ENCODE measurements around the gene C5orf34. TPM values are rescaled to one million over a fixed set of nuclear protein-coding genes. Genes with fewer than 3 reads are reported as not detected.
"Not testable (repeated sequence)": the region's sequence is repeated elsewhere in the genome, so short reads cannot be mapped to it uniquely, and the experiment has no call there.

The C5orf34 gene
- total and polyA plus RNA-seq, 9 donors: 0.48 to 3.8 (median 1.2) TPM

DNA sequence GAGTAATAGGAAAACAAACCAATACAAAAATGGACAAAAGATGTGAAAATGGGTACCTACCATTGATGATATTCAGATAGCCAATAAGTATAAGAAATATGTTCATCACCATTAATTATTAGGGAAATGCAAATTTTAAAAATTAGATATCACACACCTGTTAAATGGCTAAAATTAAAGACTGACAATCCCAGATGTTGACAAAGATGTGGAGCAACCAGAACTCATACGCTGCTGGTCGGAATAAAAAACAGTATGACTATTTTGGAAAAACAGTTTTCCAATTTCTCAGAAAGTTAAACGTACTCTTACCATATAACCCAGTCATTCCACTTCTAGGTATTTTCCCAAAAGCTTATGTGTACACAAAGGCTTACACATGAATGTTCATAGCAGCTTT is 58.4 kb downstream of the C5orf34 start:
- DNase-seq: no peak
- H3K36me3 ChIP-seq: no peaks in the 10 kb centered on the region
- 97 to 98% (median 98%) methylated on average over 3 of the region's 3 CpGs for WGBS, 3 donors
- H3K27ac ChIP-seq: no peak overlapping the region
- H3K9me3 ChIP-seq: no peaks in the 10 kb centered on the region
- intact Hi-C loops (cut with DNase I): no loop called here
- H3K4me3 ChIP-seq: no peak overlapping the region
- TF ChIP-seq, protein P1, sequence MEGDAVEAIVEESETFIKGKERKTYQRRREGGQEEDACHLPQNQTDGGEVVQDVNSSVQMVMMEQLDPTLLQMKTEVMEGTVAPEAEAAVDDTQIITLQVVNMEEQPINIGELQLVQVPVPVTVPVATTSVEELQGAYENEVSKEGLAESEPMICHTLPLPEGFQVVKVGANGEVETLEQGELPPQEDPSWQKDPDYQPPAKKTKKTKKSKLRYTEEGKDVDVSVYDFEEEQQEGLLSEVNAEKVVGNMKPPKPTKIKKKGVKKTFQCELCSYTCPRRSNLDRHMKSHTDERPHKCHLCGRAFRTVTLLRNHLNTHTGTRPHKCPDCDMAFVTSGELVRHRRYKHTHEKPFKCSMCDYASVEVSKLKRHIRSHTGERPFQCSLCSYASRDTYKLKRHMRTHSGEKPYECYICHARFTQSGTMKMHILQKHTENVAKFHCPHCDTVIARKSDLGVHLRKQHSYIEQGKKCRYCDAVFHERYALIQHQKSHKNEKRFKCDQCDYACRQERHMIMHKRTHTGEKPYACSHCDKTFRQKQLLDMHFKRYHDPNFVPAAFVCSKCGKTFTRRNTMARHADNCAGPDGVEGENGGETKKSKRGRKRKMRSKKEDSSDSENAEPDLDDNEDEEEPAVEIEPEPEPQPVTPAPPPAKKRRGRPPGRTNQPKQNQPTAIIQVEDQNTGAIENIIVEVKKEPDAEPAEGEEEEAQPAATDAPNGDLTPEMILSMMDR (IDR thresholded peaks at IDR 0.05): no peak
- TF ChIP-seq POLR2A (IDR thresholded peaks at IDR 0.05) (no peak), EP300 (IDR thresholded peaks at IDR 0.05) (no peak)
- no peaks in the 10 kb centered on the region for H3K27me3 ChIP-seq
- no peaks in the 10 kb centered on the region for H3K4me1 ChIP-seq (ENCODE audit: insufficient read depth)

DNA sequence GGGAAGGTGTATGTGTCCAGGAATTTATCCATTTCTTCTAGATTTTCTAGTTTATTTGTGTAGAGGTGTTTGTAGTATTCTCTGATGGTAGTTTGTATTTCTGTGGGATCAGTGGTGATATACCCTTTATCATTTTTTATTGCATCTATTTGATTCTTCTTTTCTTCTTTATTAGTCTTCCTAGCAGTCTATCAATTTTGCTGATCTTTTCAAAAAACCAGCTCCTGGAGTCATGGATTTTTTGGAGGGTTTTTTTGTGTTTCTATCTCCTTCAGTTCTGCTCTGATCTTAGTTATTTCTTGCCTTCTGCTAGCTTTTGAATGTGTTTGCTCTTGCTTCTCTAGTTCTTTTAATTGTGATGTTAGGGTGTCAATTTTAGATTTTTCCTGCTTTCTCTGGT is 73.4 kb downstream of the C5orf34 start:
- peaks cover 0 to 13% of the 10 kb centered on the region in 2 donors for H3K9me3 ChIP-seq
- intact Hi-C loops (cut with DNase I); H3K27me3 ChIP-seq; H3K4me3 ChIP-seq; H3K27ac ChIP-seq; H3K4me1 ChIP-seq (ENCODE audit: insufficient read depth); H3K36me3 ChIP-seq; DNase-seq: not testable (repeated sequence)

GRCh38 chr5:43437062-43437660 is 77.8 kb downstream of the C5orf34 start:
- Histone ChIP-seq H3K4me1 (ENCODE audit: insufficient read depth) (no peaks in the 10 kb centered on the region), H3K27ac (no peak overlapping the region), H3K4me3 (no peak overlapping the region), H3K9me3 (no peaks in the 10 kb centered on the region), H3K27me3 (no peaks in the 10 kb centered on the region), H3K36me3 (no peaks in the 10 kb centered on the region)
- 96 to 97% (median 96%) methylated on average over 3 of the region's 3 CpGs for WGBS, 3 donors
- TF ChIP-seq POLR2A (IDR thresholded peaks at IDR 0.05) (no peak), EP300 (IDR thresholded peaks at IDR 0.05) (no peak)
- DNase-seq: no peak
- intact Hi-C loops (cut with DNase I): no loop called here

Other genes with a start within 250 kb of the C5orf34 start
- 100 to 1,000 TPM in 1 of 7 donors, 10 to 100 TPM in 6; 22.1 to 248 (median 33.6) TPM for gene HMGCS1, start 201.7 kb downstream of the C5orf34 start, total RNA-seq
- 100 to 1,000 TPM in 1 of 2 donors, 10 to 100 TPM in 1; 14.4 to 206 TPM for gene HMGCS1, start 201.7 kb downstream of the C5orf34 start, polyA plus RNA-seq
- 1 to 10 TPM in 5 of 7 donors, under 1 TPM in 1, not detected in 1; 0.82 to 2.2 (median 1.9) TPM for gene CCL28, start 102.8 kb downstream of the C5orf34 start, total RNA-seq
- gene CCL28, start 102.8 kb downstream of the C5orf34 start, polyA plus RNA-seq: 1 to 10 TPM in 1 of 2 donors, under 1 TPM in 1; 0.59 to 3.2 TPM
- 10 to 100 TPM in 3 of 7 donors, 1 to 10 TPM in 4; 7.6 to 23.0 (median 9.8) TPM for gene TMEM267, start 31.3 kb downstream of the C5orf34 start, total RNA-seq
- 1 to 10 TPM; 6.3 to 6.9 TPM for gene TMEM267, start 31.3 kb downstream of the C5orf34 start, polyA plus RNA-seq
- 10 to 100 TPM; 45.3 to 75.8 (median 61.6) TPM for gene PAIP1, start 41.9 kb upstream of the C5orf34 start, total RNA-seq
- gene PAIP1, start 41.9 kb upstream of the C5orf34 start, polyA plus RNA-seq: 10 to 100 TPM; 49.7 to 65.9 TPM
- gene NNT, start 88.0 kb upstream of the C5orf34 start, total RNA-seq: 10 to 100 TPM; 17.2 to 44.7 (median 38.5) TPM
- 10 to 100 TPM; 12.2 to 51.9 TPM for gene NNT, start 88.0 kb upstream of the C5orf34 start, polyA plus RNA-seq

Data from ovary (tissue), 9 donors.